Measurements from ENCODE around the gene TMEM19. TPM values are rescaled to one million over a fixed set of nuclear protein-coding genes. Genes with fewer than 3 reads are reported as not detected.

The TMEM19 gene
- total and polyA plus RNA-seq, 2 of the 8 experiments (the other 6 are each of a cell fraction or from before 2014, with no cell fraction given): 12.6 to 19.1 TPM

- whole genome bisulfite sequencing, 2 experiments (ENCODE audit: extremely low coverage in 1 of 2, insufficient coverage in 1 of 2, insufficient read length in 1 of 2, insufficient replicate concordance in 2 of 2, low coverage in 1 of 2, low lambda C conversion rate in 2 of 2, missing lambda C conversion rate in 1 of 2): 88% methylated on average over 1 of the region's 1 CpG; no CpG with 5 or more reads in 1 of the 2 experiments
- peaks cover 2% of the 10 kb centered on the region; the same call in 1 of the 2 replicates for H3K23me2 ChIP-seq (ENCODE audit: low read depth, low read length)
- no peak overlapping the region for H3K4ac ChIP-seq (replicated peaks; ENCODE audit: insufficient read length, low read depth, low read length)
- H2BK20ac ChIP-seq (ENCODE audit: low read length): no peak overlapping the region
- no peak overlapping the region for H3K56ac ChIP-seq (replicated peaks; ENCODE audit: insufficient read length, low read depth, low read length)
- H2BK12ac ChIP-seq (ENCODE audit: low read depth, low read length): no peak overlapping the region
- H2BK15ac ChIP-seq (ENCODE audit: low read length): no peak overlapping the region
- H4K8ac ChIP-seq (ENCODE audit: extremely low read depth, insufficient read depth, low read length): no peak overlapping the region
- no peaks in the 10 kb centered on the region for H3K79me1 ChIP-seq (ENCODE audit: low read depth, low read length)
- H2BK120ac ChIP-seq (replicated peaks; ENCODE audit: low read depth, low read length): no peak overlapping the region
- no peak overlapping the region for H4K91ac ChIP-seq (replicated peaks; ENCODE audit: insufficient read length, low read length)
- no peak overlapping the region for H3K9ac ChIP-seq (replicated peaks in 1 of 4; ENCODE audit: extremely low read depth in 1 of 4, low read depth in 3 of 4, low read length in 3 of 4)
- H3K18ac ChIP-seq (ENCODE audit: extremely low read depth, low read length): no peak overlapping the region
- FAIRE-seq (no peak), DNase-seq (ENCODE audit: low read depth in 1 of 2, low spot score in 2 of 2) (no peak)
- H3K4me2 ChIP-seq (ENCODE audit: insufficient read depth in 1 of 2, low read depth in 2 of 2, low read length in 2 of 2): peak overlapping the region; percentile 26 to 29; a peak in 3 of 4 replicates
- peak overlapping the region; percentile 56; the same call in 1 of the 2 replicates for H2AFZ ChIP-seq (ENCODE audit: low read length)
- peak overlapping the region in 1 of 4 experiments; percentile 8; a peak in 1 of 8 replicates for H3K4me3 ChIP-seq (ENCODE audit: extremely low read depth in 1 of 4, insufficient read depth in 2 of 4, low read depth in 3 of 4, low read length in 4 of 4)
- no peak overlapping the region for H3K14ac ChIP-seq (ENCODE audit: insufficient read length)
- no peaks in the 10 kb centered on the region for H3K36me3 ChIP-seq (ENCODE audit: control insufficient read depth in 2 of 4, insufficient read depth in 4 of 4, low read length in 3 of 4)
- no peaks in the 10 kb centered on the region for H4K20me1 ChIP-seq (replicated peaks in 1 of 2; ENCODE audit: control insufficient read depth in 1 of 2, insufficient read depth in 2 of 2, low read length in 2 of 2)
- H4K5ac ChIP-seq (ENCODE audit: insufficient read length, low read depth, low read length): peak overlapping the region; percentile 17
- no peaks in the 10 kb centered on the region for H3K9me3 ChIP-seq (ENCODE audit: insufficient read depth in 2 of 2, low read depth in 1 of 2, low read length in 1 of 2)
- H3K23ac ChIP-seq (ENCODE audit: insufficient read length): no peak overlapping the region
- H2BK5ac ChIP-seq (ENCODE audit: low read depth, low read length): no peak overlapping the region
- no peak overlapping the region for H3K27ac ChIP-seq (ENCODE audit: low read depth, low read length)
- no peak overlapping the region for H2AK5ac ChIP-seq (ENCODE audit: low read depth, low read length)
- TF ChIP-seq ASH2L (IDR thresholded peaks at IDR 0.05; ENCODE audit: low read length) (peak; percentile 40), RXRA (IDR thresholded peaks at IDR 0.05; ENCODE audit: insufficient read depth, low read depth, low read length) (no peak)
- no peaks in the 10 kb centered on the region for H3K79me2 ChIP-seq (ENCODE audit: control insufficient read depth in 1 of 2, insufficient read depth in 2 of 2, low read length in 2 of 2)
- H3K27me3 ChIP-seq (replicated peaks in 1 of 4; ENCODE audit: control insufficient read depth in 3 of 4, extremely low read depth in 1 of 4, insufficient read depth in 3 of 4, low read length in 3 of 4): no peaks in the 10 kb centered on the region
- ChIA-PET CTCF (ENCODE audit: partially characterized antibody) (interaction anchor here (0.6 to 9.0 kb wide), 12 partner anchors 15 to 307 kb away, joined by 3 to 97 read pairs (median 4); no protein-coding TSS in a partner anchor), POLR2A (ENCODE audit: partially characterized antibody) (interaction anchor here (1.0 to 1.9 kb wide), 6 partner anchors 12 to 113 kb away, joined by 3 to 9 read pairs (median 3); partner anchors contain the start of genes THAP2, TMEM19 and ZFC3H1)
- H3K4me1 ChIP-seq (replicated peaks in 1 of 4; ENCODE audit: control insufficient read depth in 3 of 4, insufficient read depth in 4 of 4, low read length in 3 of 4): peaks cover 0 to 13% (median 0%) of the 10 kb centered on the region in 4 experiments; a peak in 3 of 7 replicates
Observed at GRCh38 chr12:71749666-71750065, 63.8 kb downstream of the TMEM19 start.

Measured in H1 (cell line).